Stromal cell of bone marrow (primary cell): Measurements from ENCODE around the gene NUDT3.
"Not testable (repeated sequence)": the region's sequence is repeated elsewhere in the genome, so short reads cannot be mapped to it uniquely, and the experiment has no call there.

Experiments used
- DNase-seq: peaks from one replicate; pipeline ENCODE4 v3.0.0-alpha.2; 2012; ENCODE audit warnings: low read depth

NUDT3 gene

GRCh38 chr6:34370361-34370760 lies 22.1 kb downstream of the NUDT3 start:
- DNase-seq, result no peak

GRCh38 chr6:34369385-34369784 lies 23.1 kb downstream of the NUDT3 start:
- no peak for DNase-seq

GRCh38 chr6:34366639-34366921 lies 25.9 kb downstream of the NUDT3 start:
- DNase-seq, result no peak

- DNase-seq, result not testable (repeated sequence)
Measured at GRCh38 chr6:34365781-34366638, 26.5 kb downstream of the NUDT3 start.

DNA sequence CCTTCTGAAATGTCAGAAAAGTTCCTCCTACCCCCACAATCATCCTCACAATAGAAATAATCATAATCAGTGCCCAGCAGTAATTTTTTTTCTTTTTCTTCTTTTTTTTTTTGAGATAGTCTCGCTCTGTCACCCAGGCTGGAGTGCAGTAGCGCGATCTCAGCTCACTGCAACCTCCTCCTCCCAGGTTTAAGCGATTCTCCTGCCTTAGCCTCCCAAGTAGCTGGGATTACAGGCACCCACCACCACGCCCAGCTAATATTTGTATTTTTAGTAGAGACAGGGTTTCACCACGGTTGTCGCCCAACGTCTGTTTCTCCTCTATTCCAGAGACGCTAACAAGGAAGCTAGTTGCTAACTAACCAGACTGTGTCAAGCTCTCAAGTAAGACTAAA lies 28.8 kb downstream of the NUDT3 start:
- not testable (repeated sequence) for DNase-seq

DNA sequence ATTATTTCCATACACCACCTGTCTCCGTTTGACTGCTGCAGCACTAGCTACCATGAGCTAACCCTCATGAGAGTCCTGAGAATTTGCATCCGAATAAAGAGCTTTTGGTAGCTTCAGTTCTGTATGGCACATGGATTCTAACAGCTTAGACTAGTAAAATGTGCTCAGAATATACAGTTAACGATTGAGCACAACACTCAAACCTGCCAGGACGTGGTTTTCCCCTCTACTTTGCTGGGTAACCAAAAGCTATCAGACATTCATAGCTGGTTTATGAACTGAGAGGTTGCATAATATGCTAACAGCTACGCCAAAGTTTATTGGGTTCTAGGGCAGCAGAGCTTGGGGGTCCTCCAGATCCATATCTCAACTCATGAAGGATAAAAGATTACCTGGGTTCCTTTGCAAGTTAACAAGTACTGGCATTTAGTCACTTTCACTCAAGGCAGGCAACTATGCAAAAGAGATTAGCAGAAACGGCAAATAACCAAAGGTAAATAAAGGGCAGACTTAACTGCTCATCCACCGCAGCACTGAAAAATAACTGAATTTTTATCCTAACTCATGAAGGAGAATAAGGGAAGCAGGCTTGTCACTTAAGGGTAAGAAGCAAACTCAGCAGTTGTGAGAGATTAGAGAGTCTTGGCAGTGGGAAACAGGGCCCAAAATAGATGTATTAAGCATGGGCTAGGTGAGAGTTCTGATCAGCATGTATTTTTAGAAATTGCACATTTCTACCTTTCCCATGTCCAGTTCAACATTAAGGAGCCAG lies 29.4 kb downstream of the NUDT3 start:
- DNase-seq, result no peak

DNA sequence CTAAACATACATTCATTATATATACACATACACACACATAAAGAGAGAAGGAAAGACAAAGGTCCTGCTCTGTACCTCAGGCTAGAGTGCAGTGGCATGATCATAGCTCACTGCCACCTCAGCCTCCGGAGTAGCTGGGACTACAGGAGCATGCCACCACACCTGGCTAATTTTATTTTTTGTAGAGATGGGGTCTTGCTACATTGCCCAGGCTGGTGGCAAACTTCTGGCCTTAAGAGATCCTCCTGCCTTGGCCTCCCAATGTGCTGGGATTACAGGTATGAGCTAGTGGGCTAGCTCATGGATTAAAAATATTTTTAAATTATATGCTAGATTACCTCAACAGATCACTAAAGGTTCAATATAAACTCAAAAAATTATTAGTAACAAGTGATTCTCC lies 30.3 kb downstream of the NUDT3 start:
- no peak for DNase-seq

- DNase-seq, result peak; percentile 68
Measured at GRCh38 chr6:34360556-34360955, 31.9 kb downstream of the NUDT3 start.

GRCh38 chr6:34359418-34360158 lies 32.9 kb downstream of the NUDT3 start:
- DNase-seq, result no peak

- DNase-seq, result no peak
Measured at GRCh38 chr6:34358389-34358905, 34.0 kb downstream of the NUDT3 start.

GRCh38 chr6:34357937-34358336 lies 34.5 kb downstream of the NUDT3 start:
- DNase-seq, result no peak

DNA sequence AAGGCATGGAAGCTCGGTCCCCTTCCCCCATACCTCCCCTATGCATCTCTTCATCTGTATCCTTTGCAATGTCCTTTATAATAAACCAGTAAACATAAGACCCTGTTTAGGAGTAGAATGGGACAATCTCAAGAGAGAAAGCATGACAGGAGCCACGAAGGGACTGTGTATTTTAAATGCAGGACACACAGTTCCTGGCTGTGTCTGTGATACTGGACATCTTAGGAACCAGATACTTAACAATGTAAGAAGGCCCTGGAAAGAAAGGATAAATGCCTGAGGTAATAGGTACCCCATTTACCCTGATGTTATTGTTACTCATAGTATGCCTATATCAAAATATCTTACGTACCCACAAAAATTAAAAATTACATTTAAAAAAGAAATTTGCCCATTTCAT lies 36.6 kb downstream of the NUDT3 start:
- DNase-seq, result no peak

DNA sequence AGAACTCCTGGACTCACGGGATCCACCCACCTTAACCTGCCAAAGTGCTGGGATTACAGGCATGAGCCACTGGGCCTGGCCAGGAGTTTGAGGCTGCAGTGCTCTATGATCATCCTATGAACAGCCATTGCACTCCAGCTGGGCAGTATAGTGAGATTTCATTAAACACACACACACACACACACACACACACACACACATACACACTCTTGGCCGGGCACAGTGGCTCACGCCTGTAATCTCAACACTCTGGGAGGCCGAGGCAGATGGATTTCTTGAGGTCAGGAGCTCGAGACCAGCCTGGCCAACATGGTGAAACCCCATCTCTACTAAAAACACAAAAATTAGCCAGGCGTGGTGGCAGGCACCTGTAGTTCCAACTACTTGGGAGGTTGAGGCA lies 38.2 kb downstream of the NUDT3 start:
- DNase-seq, result not testable (repeated sequence)

DNA sequence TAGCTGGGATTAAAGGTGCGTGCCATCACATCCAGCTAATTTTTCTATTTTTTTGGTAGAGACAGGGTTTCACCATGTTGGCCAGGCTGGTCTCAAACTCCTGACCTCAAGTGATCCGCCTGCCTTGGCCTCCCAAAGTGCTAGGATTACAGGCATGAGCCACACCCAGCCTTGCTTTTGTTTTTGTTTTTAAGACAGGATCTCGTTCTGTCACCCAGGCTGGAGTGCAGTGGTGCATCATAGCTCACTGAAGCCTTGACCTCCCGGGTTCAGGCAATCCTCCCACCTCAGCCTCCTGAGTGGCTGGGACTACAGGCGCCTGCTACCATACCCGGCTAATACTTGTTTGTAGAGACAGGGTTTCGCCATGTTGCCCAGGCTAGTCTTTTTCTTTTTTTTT lies 38.9 kb downstream of the NUDT3 start:
- DNase-seq, result not testable (repeated sequence)

- no peak for DNase-seq
Measured at GRCh38 chr6:34352305-34352937, 40.0 kb downstream of the NUDT3 start.

DNA sequence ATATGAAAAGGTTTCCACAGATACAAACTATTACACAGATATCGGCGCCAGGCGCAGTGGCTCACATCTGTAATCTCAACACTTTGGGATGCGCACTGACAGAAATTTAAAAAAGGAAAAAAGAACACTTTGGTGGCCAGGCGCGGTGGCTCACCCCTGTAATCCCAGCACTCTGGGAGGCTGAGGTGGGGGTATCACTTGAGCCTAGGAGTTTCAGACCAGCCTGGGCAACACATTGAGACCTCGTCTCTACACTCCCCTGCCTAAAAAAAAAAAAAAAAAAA lies 41.6 kb downstream of the NUDT3 start:
- DNase-seq, result no peak

DNA sequence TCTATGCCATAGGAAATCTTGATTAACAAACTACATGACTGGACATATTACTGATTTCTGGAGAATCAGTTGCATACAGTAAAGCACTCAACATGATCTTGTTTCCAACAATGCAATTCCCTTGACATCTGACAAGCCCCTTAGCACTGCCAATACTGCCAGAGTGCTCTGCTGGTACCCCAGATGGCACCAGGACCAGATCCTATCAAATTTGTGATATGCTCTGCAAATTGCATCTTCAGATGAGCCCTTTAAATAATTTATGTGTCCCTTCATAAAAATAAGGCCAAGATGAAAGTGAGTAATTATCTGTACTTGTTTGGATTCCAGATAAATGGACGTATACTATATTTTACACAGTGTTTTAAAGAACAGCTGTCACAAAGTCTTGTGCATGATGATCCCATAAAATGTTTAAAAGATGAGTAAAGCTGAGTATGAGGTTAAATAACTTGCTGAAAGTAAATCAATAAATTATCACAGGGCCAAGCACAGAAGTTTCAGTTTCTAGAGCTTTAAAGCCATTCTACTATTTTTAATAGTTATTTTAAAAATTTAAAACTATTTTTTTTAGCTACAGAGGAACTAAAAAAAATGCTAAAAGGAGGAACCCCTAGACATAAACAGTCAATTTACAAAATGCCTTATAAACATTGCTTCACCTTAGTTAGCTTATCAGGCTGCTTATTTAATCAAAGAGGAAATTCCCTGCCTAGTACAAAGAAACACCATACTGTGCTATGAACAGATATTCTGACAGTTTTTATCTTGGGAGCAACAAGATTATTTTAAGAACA lies 42.1 kb downstream of the NUDT3 start:
- no peak for DNase-seq

GRCh38 chr6:34349211-34349610 lies 43.3 kb downstream of the NUDT3 start:
- DNase-seq, result no peak

DNA sequence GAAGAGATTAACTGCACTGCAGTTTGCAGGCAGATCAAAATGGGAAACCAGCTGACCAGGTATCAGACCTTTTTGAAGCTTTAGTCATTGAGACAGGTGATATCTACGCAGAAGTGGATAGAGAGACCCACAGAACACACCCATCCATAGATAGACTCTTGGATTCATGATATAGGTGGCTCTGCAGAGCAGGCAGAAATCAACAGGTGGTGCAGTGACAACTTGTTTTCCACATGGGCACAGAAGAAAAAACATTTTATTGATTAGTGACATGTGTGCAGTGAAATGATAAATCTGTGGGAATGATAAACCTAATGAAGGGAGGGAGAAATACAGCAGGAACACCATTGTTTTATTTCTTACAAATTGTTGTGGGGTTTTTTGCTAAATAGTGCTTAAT lies 45.2 kb downstream of the NUDT3 start:
- DNase-seq, result no peak

- no peak for DNase-seq
Measured at GRCh38 chr6:34346175-34347119, 46.0 kb downstream of the NUDT3 start.
